HepG2 (cell line): ENCODE measurements around the gene ZNF831. TPM values are rescaled to one million over a fixed set of nuclear protein-coding genes. Genes with fewer than 3 reads are reported as not detected.

ENCODE experiments used
- ARHGAP35 ChIP-seq: sonication (generic); formaldehyde crosslinking; IDR thresholded peaks from 2 replicates; pipeline ENCODE4 v1.9.0; 2022; ENCODE audit warnings: mild to moderate bottlenecking, inconsistent platforms, moderate library complexity, missing genetic modification reagents, borderline replicate concordance
- BHLHE40 ChIP-seq: IDR thresholded peaks from 2 replicates; pipeline ENCODE4 v1.6.1; 2011; ENCODE audit warnings: low read length, improper control_type of control experiment
- CC2D1A ChIP-seq: sonication (generic); formaldehyde crosslinking; IDR thresholded peaks from 2 replicates; pipeline ENCODE4 v1.8.1; 2023; ENCODE audit warnings: mild to moderate bottlenecking, missing genetic modification reagents
- CHCHD3 ChIP-seq: sonication (generic); formaldehyde crosslinking; IDR thresholded peaks from 2 replicates; pipeline ENCODE4 v1.8.0; 2022; ENCODE audit warnings: mild to moderate bottlenecking, missing genetic modification reagents, moderate library complexity
- HNF1B ChIP-seq: sonication (generic); formaldehyde crosslinking; IDR thresholded peaks from 2 replicates; pipeline ENCODE4 v1.5.1; 2020; ENCODE audit warnings: mild to moderate bottlenecking, moderate library complexity, missing genetic modification reagents
- HOMEZ ChIP-seq: IDR thresholded peaks from 2 replicates; pipeline ENCODE4 v1.6.1; 2016; ENCODE audit warnings: low read depth
- JUN ChIP-seq: sonication (generic); formaldehyde crosslinking; IDR thresholded peaks from 2 replicates; pipeline ENCODE4 v1.4.0; 2020; ENCODE audit warnings: mild to moderate bottlenecking, missing genetic modification reagents
- MLX ChIP-seq: IDR thresholded peaks from 2 replicates; pipeline ENCODE4 v1.6.1; 2016
- MTF1 ChIP-seq: sonication (generic); formaldehyde crosslinking; IDR thresholded peaks from 2 replicates; pipeline ENCODE4 v1.5.0; 2020; ENCODE audit warnings: missing genetic modification reagents
- MTF2 ChIP-seq: sonication (generic); formaldehyde crosslinking; IDR thresholded peaks from 2 replicates; pipeline ENCODE4 v1.5.0; 2020; ENCODE audit warnings: missing genetic modification reagents, borderline replicate concordance
- PHB2 ChIP-seq: fragments of 450-650 bp; IDR thresholded peaks from 2 replicates; pipeline ENCODE4 v1.6.1; 2018; ENCODE audit not compliant: partially characterized antibody
- SAP130 ChIP-seq: IDR thresholded peaks from 2 replicates; pipeline ENCODE4 v1.6.1; 2016; ENCODE audit warnings: low read depth
- TCF7 ChIP-seq: sonication (generic); IDR thresholded peaks from 2 replicates; pipeline ENCODE4 v1.6.1; 2016; ENCODE audit warnings: antibody characterized with exemption, low read depth
- TOPORS ChIP-seq: sonication (generic); formaldehyde crosslinking; IDR thresholded peaks from 2 replicates; pipeline ENCODE4 v1.8.0; 2023; ENCODE audit warnings: mild to moderate bottlenecking, missing genetic modification reagents
- ZBTB20 ChIP-seq: sonication (generic); formaldehyde crosslinking; IDR thresholded peaks from 2 replicates; pipeline ENCODE4 v1.8.1; 2023; ENCODE audit warnings: missing genetic modification reagents, low read depth, mild to moderate bottlenecking, borderline replicate concordance
- ZBTB3 ChIP-seq: sonication (generic); formaldehyde crosslinking; IDR thresholded peaks from 2 replicates; pipeline ENCODE4 v1.4.0; 2020; ENCODE audit warnings: low read depth, mild to moderate bottlenecking, moderate library complexity, missing genetic modification reagents, borderline replicate concordance
- ZNF251 ChIP-seq: sonication (generic); formaldehyde crosslinking; IDR thresholded peaks from 2 replicates; pipeline ENCODE4 v1.9.0; 2021; ENCODE audit warnings: mild to moderate bottlenecking, missing genetic modification reagents
- ZNF512 ChIP-seq: sonication (generic); formaldehyde crosslinking; IDR thresholded peaks from 2 replicates; pipeline ENCODE4 v1.4.0; 2020; ENCODE audit warnings: mild to moderate bottlenecking, missing genetic modification reagents
- ZNF549 ChIP-seq: sonication (generic); formaldehyde crosslinking; IDR thresholded peaks from 2 replicates; pipeline ENCODE4 v1.5.0; 2020; ENCODE audit warnings: missing genetic modification reagents
- ZNF563 ChIP-seq: sonication (generic); formaldehyde crosslinking; IDR thresholded peaks from 2 replicates; pipeline ENCODE4 v1.8.0; 2022; ENCODE audit warnings: mild to moderate bottlenecking, moderate library complexity, missing genetic modification reagents
- ZNF616 ChIP-seq: sonication (generic); formaldehyde crosslinking; IDR thresholded peaks from 2 replicates; pipeline ENCODE4 v1.5.0; 2020; ENCODE audit warnings: low read depth, mild to moderate bottlenecking, missing genetic modification reagents
- ZNF691 ChIP-seq: sonication (generic); formaldehyde crosslinking; IDR thresholded peaks from 2 replicates; pipeline ENCODE4 v1.4.0; 2020; ENCODE audit warnings: missing genetic modification reagents, low read depth, mild to moderate bottlenecking, borderline replicate concordance
- ZNF709 ChIP-seq: sonication (generic); formaldehyde crosslinking; IDR thresholded peaks from 2 replicates; pipeline ENCODE4 v1.5.0; 2020; ENCODE audit warnings: mild to moderate bottlenecking, missing genetic modification reagents
- ZNF792 ChIP-seq: IDR thresholded peaks from 2 replicates; pipeline ENCODE4 v1.6.1; 2016
- ZSCAN22 ChIP-seq: sonication (generic); formaldehyde crosslinking; IDR thresholded peaks from 2 replicates; pipeline ENCODE4 v1.4.0; 2020; ENCODE audit warnings: mild to moderate bottlenecking, missing genetic modification reagents
- polyA plus RNA-seq, 8 experiments: library from polyadenylated mRNA; depleted of rRNA in 3 of 8; stranded (reverse) in 7 of 8; unstranded in 1 of 8; fragments of >200 nt; fragmentation: Illumina TruSeq in 4 of 8; extraction: Trizol in 4 of 8; gene quantifications; 2 replicates each; pipeline versions ENCODE4 v1.2.1 to v1.2.3, GENCODE V29; 2011 to 2016; ENCODE audit warnings: low read depth in 4 of 8, missing spikeins in 1 of 8, mixed read lengths in 1 of 8; ENCODE audit not compliant: insufficient read depth in 1 of 8
- total RNA-seq, 5 experiments: library from RNA; depleted of rRNA; stranded (reverse); fragments of >200 nt; fragmentation: Illumina TruSeq; extraction: Trizol; gene quantifications; 2 replicates each; pipeline ENCODE4 v1.2.3, GENCODE V29; 2016; ENCODE audit warnings: low read depth in 1 of 5

Gene ZNF831
- total and polyA plus RNA-seq, 2 of the 13 experiments (the other 11 are each of a cell fraction or from before 2014, with no cell fraction given) = not detected

GRCh38 chr20:59141818-59142581 lies 21.6 kb upstream of the ZNF831 start (continued):
- TF ChIP-seq ZSCAN22 = no peak
- no peak for TF ChIP-seq BHLHE40
- 0 out of 2 replicates have a peak, but pooled peaks have one; percentile 53 for TF ChIP-seq ZNF709 (CRISPR knock-in tag)
- TF ChIP-seq ZNF691 (CRISPR knock-in tag) = no peak
- no peak for TF ChIP-seq PHB2
- TF ChIP-seq ZNF563 = 0 out of 2 replicates have a peak, but pooled peaks have one; percentile 27
- no peak for TF ChIP-seq CC2D1A (CRISPR knock-in tag)
- no peak for TF ChIP-seq CHCHD3 (CRISPR knock-in tag)
- no peak for TF ChIP-seq MTF2 (CRISPR knock-in tag)
- TF ChIP-seq ZNF792 (CRISPR knock-in tag) = peak; percentile 63; the same call in 1 of the 2 replicates
- no peak for TF ChIP-seq JUN (CRISPR knock-in tag)
- no peak for TF ChIP-seq ZNF616 (CRISPR knock-in tag)
- TF ChIP-seq ZNF251 = no peak
- no peak for TF ChIP-seq ARHGAP35 (CRISPR knock-in tag)
- TF ChIP-seq TCF7 = no peak
- TF ChIP-seq ZBTB20 = no peak
- TF ChIP-seq TOPORS (CRISPR knock-in tag) = no peak
- TF ChIP-seq ZNF512 (CRISPR knock-in tag) = no peak
- no peak for TF ChIP-seq MTF1 (CRISPR knock-in tag)
- TF ChIP-seq ZBTB3 (CRISPR knock-in tag) = no peak
- TF ChIP-seq SAP130 = no peak; the same call in 1 of the 2 replicates
- TF ChIP-seq HNF1B (CRISPR knock-in tag) = no peak
- no peak for TF ChIP-seq MLX
- TF ChIP-seq HOMEZ (CRISPR knock-in tag) = no peak
- TF ChIP-seq ZNF549 (CRISPR knock-in tag) = no peak
